Activated CD4-positive, alpha-beta T cell treated with anti-CD3 and anti-CD28 coated beads for 24 hours (primary cell): Measurements from ENCODE around the gene ACP4.
"Not testable (repeated sequence)": the region's sequence is repeated elsewhere in the genome, so short reads cannot be mapped to it uniquely, and the experiment has no call there.

Source experiments
- DNase-seq, 2 donors: peaks; one replicate each; pipeline ENCODE4 v3.0.0-alpha.2; 2020; ENCODE audit warnings: low read depth in 2 of 2

ACP4 gene

GRCh38 chr19:50776131-50776530 lies 14.1 kb upstream of the ACP4 start:
- DNase-seq, result no peak

DNA sequence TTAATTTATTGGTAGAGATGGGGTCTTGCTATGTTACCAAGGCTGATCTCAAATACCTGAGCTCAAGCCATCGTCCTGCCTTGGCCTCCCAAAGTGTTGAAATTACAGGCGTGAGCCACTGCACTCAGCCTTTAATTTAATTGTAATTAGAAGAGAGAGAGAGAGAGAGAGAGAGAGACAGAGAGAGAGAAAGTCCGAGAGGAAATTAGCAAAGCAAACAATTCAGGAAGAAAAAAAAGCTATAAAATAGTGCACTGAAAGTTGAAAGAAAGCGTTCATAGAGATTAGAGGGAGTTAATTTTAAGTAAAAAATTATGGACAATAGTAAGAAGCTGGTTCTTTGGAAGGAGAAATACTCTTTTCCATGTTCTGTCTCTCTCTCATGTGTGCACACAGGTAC lies 13.0 kb upstream of the ACP4 start:
- no peak for DNase-seq

DNA sequence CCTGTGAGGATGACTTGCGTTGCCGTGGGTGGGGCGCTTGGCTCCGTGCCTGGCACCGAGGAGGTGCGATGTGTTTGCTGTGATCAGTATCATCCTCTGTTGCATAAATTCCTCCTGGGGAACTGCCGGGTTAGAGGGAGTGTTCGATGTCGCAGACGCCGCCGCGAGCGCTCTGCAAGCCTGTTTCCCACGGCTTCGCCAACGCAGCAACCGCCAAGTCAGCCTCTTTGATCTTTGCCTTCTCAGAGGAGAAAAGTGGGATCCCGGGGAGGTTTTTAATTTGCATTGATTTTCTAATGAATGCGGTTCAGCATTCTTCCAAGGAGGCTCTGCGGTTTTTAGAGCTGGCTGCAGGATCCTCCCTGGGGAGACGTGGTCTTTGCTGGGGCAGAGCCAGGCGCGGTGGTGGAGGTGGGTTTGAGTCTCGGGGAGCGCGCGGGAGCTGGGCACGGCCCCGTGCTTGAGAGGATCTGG lies 12.3 kb upstream of the ACP4 start:
- DNase-seq, result no peak

GRCh38 chr19:50778906-50779430 lies 11.2 kb upstream of the ACP4 start:
- DNase-seq, result no peak

DNA sequence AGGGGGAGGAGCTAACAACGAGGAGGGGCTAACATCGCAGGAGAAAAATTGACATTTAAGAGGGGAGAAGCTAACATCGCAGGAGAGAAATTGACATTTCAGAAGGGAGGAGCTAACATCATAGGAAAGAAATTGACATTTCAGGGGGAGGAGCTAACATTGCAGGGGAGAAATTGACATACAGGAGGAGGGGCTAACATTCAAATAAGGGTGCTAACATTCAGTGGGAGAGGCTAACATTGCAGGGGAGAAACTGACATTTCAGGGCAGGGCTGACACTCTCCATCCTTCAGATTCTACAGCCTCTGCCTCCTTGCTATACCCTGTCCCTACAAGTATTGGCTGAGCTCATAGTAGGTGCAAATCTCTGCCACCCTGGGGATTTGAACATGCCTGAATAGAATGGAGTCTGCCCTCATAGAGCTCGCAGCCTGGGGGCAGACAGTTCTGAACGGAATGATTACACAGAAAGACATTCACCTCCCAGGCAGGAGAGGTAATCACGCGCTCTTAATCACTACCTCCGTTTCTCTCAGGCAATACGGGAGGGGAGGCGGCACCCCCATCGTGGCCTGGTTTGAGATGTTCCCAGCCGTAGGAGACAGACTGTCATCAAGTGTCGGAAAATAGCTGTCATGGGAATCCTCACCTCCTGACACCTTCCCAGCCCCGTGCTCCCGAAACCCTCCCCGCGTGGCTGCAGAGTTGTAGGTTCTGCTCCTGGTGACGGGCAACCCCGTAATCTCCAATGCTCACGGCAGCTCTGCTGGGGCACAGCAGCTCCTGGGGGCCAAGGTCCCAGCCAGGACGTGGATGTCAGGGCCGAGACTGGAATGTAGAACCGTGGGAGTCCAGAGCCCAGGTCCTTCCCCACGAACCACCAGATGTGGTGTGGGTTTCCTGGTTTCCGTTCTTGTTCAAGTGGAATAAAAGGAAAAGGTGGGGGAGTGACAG lies 10.4 kb upstream of the ACP4 start:
- no peak for DNase-seq

DNA sequence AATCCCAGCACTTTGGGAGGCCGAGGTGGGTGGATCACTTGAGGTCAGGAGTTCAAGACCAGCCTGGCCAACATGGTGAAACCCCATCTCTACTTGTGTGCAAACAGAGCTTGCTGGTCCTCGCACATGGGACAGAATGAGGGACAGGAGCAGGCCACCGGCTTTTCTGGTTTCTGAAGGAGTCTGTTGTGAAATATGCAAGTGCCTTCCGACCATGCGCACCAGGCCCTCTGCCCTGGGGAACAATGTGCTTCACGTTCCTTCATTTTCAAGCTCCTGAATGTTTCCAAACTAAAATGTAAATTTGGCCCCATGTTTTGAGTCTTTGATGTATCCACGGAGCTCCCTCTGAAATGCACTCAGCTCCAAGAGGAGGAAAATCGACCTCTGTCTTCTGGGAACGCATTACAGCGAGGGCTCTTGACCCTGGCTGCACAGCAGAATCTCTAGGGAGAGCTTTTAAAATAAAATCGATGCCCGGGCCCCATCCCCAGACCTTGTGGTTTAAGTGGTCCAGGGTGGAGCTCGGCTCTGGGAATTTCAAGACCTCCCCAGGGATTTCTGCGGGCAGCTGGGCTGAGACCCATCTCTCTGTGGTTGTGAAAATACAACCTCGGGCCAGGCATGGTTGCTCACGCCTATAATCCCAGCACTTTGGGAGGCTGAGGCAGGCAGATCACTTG lies 9.3 kb upstream of the ACP4 start:
- no peak for DNase-seq

GRCh38 chr19:50783848-50784152 lies 6.4 kb upstream of the ACP4 start:
- DNase-seq, result not testable (repeated sequence)

- DNase-seq, result no peak
Measured at GRCh38 chr19:50784710-50785109, 5.5 kb upstream of the ACP4 start.

DNA sequence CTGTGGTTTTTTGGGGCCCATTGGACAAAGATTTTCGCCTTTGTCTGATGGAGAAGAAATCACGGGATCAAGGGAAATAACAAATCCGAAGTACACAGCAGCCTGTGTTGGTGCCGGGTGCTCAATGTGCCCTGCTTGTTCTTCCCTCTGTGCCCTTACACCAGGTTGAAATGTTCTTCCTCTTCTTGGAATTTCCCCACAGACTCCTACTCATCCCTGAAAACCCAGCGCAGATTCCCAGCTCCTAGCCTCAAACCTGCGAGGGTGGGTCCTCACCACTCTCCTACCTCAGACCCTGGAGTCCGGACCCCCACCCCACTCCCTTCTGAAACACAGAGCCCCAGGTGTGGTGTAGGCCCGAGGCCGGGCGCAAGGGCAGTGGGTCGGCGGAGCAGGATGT lies 4.9 kb upstream of the ACP4 start:
- DNase-seq, result no peak

- DNase-seq, result no peak
Measured at GRCh38 chr19:50790922-50791467, 780 bp downstream of the ACP4 start.

DNA sequence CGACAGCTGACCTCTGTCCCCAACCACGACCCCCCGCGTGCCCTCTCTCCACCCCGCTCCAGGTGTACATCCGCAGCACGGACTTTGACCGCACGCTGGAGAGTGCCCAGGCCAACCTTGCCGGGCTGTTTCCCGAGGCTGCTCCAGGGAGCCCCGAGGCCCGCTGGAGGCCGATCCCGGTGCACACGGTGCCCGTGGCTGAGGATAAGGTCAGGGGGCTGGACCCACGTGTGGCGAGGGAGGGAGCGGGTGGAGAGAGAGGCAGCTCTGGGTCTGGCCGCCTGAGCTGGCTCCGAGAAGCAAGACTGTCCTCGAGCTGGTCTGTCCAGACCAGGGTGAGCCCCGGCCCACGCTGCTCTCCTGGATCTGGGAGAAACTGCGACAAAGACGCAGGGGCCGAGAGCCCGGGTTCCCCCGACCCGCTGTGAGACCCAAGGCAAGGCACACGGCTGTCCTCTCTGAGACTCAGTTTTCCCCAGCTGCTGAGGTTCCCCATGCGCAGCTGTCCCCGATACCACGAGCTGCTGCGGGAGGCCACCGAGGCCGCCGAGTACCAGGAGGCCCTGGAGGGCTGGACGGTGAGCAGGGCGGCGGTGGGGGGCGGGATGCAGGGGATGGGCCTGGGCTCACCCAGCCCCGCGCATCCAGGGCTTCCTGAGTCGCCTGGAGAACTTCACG lies 1.5 kb downstream of the ACP4 start:
- DNase-seq, result no peak

GRCh38 chr19:50792272-50793250 lies 2.3 kb downstream of the ACP4 start:
- DNase-seq, result no peak

DNA sequence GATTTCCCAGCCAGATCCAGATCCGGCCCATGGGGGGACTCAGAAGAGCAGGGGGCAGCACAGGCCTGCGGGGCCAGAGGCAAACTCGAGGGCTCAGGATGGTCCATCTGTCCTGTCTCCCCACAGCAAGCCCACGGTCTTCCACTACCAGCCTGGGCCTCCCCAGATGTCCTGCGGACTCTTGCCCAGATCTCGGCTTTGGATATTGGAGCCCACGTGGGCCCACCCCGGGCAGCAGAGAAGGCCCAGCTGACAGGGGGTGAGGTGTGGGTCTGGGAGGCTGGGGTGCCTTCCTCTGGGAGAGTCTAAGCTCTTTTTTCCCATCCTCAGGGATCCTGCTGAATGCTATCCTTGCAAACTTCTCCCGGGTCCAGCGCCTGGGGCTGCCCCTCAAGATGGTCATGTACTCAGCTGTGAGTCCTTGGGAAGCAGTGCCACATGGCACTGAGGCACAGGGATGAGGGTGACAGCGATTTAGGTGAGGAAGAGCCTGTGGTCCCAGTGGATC lies 3.4 kb downstream of the ACP4 start:
- no peak for DNase-seq

DNA sequence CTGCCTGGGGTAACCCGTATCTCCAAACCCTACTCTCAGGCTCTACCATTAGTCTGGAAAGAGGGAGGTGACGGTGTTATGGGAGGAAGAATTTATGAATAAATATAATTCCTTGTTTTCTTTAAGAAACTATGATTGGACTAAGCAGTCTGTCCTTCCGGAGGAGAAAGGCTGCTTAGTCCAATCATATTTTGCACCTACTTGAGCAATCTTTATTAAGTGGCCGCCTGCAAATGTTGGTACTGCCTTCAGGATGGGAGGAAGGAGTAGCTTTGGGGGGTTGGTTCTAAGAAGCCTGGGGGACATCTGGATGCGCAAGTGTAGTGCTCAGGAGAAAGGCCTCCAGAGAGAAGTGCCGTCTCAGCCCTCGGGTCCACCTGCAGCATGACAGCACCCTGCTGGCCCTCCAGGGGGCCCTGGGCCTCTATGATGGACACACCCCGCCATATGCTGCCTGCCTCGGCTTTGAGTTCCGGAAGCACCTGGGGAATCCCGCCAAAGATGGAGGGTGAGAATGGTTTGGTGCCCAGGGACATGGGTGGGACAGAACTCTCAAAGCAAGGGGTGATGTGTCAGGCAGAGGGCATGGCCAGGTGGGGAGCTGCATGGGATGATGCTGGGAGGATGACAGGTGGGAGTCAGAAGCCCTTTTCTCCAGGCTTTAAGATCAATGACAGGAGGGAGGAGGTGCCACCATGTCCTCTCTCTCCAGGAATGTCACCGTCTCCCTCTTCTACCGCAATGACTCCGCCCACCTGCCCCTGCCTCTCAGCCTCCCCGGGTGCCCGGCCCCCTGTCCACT lies 4.1 kb downstream of the ACP4 start:
- DNase-seq, result no peak

- peak; percentile 31 to 48 for DNase-seq
Measured at GRCh38 chr19:50794876-50795663, 4.9 kb downstream of the ACP4 start.

- no peak for DNase-seq
Measured at GRCh38 chr19:50795664-50796073, 5.5 kb downstream of the ACP4 start.

- no peak for DNase-seq
Measured at GRCh38 chr19:50796128-50796633, 6.0 kb downstream of the ACP4 start.

DNA sequence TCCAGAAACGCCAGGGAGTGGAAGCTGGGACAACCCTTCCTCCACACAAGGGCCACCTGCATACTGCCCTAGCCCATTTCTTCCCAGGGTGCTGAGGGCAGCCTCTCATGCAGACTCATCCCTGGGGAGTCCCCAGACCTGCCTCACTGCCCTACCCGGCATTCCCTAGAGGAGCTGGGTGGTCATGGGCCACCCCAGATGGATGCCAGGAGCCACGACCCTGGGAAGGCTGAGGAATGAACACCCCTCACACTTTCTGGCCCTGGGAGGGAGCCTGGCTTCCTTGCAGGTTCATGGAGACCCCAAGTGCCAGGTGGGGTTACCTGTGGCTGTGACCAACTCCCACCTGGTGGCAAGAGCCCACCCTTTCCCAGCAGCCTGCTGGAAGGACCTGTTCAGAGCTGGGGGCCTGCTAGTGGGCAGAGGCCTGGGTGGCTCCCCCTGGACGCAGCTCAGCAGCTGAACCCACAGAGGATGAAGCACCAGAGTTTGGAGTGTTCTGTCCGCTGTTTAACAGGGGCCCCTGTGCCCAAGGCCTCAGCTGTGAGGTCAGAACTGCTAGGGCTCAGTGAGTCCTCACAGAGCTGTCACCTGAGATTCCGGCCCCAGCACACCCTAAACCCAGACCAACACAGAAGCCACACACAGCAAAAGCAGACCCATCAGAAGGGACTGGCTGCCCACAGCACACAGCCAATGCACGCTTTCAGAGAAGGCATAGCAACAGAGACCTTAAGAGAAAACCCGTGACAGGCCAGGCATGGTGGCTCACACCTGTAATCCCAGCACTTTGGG lies 6.6 kb downstream of the ACP4 start:
- no peak for DNase-seq
